Lower leg skin (tissue), 4 donors: ENCODE measurements around the gene CCL23. TPM values are rescaled to one million over a fixed set of nuclear protein-coding genes. Genes with fewer than 3 reads are reported as not detected.

Source experiments
- DNase-seq, 2 donors: peaks; one replicate each; pipeline ENCODE4 v3.0.0-alpha.2; 2019; ENCODE audit warnings: low spot score in 2 of 2
- H3K4me3 ChIP-seq: fragments of 200-600 bp; sonication (generic); 2 replicates; pipeline ENCODE4 v1.5.1; 2017; ENCODE audit warnings: mild to moderate bottlenecking, low read depth; ENCODE audit not compliant: poor library complexity, severe bottlenecking
- POLR2A ChIP-seq, 2 donors: fragments of 450-650 bp; IDR thresholded peaks; one replicate each; pipeline ENCODE4 v1.6.1; 2016 to 2017; ENCODE audit warnings: antibody characterized with exemption in 2 of 2, mild to moderate bottlenecking in 1 of 2, moderate library complexity in 1 of 2
- WGBS, 2 donors: methylation state at CpG; one replicate each; pipeline ENCODE4 v1.1.5; 2018; 5-methylcytosine and 5-hydroxymethylcytosine counted together
- intact Hi-C: fragments of 100-400 bp; cut with DNase I; formaldehyde crosslinking; loops from one replicate; pipeline ENCODE4 v1.15.0; 2023; ENCODE audit warnings: low total_unique reads
- total RNA-seq, 4 donors: library from RNA; depleted of rRNA; stranded (reverse); fragments of >200 nt; gene quantifications; one replicate each; pipeline ENCODE4 v1.1.0, GENCODE V29; 2016
- TF ChIP-seq, protein P1 (sequence below), 3 donors: fragments of 450-650 bp; IDR thresholded peaks; one replicate each; pipeline ENCODE4 v1.5.1; 2016; ENCODE audit warnings: antibody characterized with exemption in 3 of 3, mild to moderate bottlenecking in 3 of 3, moderate library complexity in 2 of 3

Gene CCL23
- total RNA-seq, 4 donors from 2014 or later: 0.95 to 11.2 (median 3.9) TPM; not detected in 1

- 86 to 92% methylated on average over 7 of the region's 7 CpGs for WGBS, 2 donors
- intact Hi-C loops: loop anchor here (10.0 kb wide), 1 partner anchor 520 kb away; the partner anchor contains the start of gene ZNHIT3
These were observed 52.5 kb downstream of the CCL23 start for GRCh38 chr17:35965272-35965671.

GRCh38 chr17:35963663-35964062 lies 54.1 kb downstream of the CCL23 start:
- no peak overlapping the region for H3K4me3 ChIP-seq
- no peak for TF ChIP-seq POLR2A (IDR thresholded peaks at IDR 0.05)
- TF ChIP-seq, protein P1, sequence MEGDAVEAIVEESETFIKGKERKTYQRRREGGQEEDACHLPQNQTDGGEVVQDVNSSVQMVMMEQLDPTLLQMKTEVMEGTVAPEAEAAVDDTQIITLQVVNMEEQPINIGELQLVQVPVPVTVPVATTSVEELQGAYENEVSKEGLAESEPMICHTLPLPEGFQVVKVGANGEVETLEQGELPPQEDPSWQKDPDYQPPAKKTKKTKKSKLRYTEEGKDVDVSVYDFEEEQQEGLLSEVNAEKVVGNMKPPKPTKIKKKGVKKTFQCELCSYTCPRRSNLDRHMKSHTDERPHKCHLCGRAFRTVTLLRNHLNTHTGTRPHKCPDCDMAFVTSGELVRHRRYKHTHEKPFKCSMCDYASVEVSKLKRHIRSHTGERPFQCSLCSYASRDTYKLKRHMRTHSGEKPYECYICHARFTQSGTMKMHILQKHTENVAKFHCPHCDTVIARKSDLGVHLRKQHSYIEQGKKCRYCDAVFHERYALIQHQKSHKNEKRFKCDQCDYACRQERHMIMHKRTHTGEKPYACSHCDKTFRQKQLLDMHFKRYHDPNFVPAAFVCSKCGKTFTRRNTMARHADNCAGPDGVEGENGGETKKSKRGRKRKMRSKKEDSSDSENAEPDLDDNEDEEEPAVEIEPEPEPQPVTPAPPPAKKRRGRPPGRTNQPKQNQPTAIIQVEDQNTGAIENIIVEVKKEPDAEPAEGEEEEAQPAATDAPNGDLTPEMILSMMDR (IDR thresholded peaks at IDR 0.05): no peak
- no peak for DNase-seq
- intact Hi-C loops: loop anchor here (10.0 kb wide), 1 partner anchor 521 kb away; the partner anchor contains the start of gene ZNHIT3
- 68 to 75% methylated on average over 6 of the region's 6 CpGs for WGBS, 2 donors

More at GRCh38 chr17:35965272-35965671, 52.5 kb downstream of the CCL23 start:
- no peak overlapping the region for H3K4me3 ChIP-seq
- no peak for TF ChIP-seq POLR2A (IDR thresholded peaks at IDR 0.05)
- TF ChIP-seq, protein P1 (IDR thresholded peaks at IDR 0.05): no peak
- DNase-seq: peak in 1 of 2 donors; percentile 42

Other genes starting within 250 kb of the CCL23 start
- 100 to 1,000 TPM in 1 of 4 donors, 10 to 100 TPM in 3; 62.5 to 115 (median 79.1) TPM for gene MMP28, start 222.3 kb downstream of the CCL23 start, total RNA-seq
- gene TAF15, start 208.5 kb downstream of the CCL23 start, total RNA-seq: 10 to 100 TPM; 39.0 to 79.0 (median 60.0) TPM
- gene HEATR9, start 149.1 kb downstream of the CCL23 start, total RNA-seq: not detected
- 1 to 10 TPM in 3 of 4 donors, under 1 TPM in 1; 0.91 to 2.2 (median 1.2) TPM for gene CCL5, start 137.6 kb downstream of the CCL23 start, total RNA-seq
- not detected for gene RDM1, start 87.2 kb downstream of the CCL23 start, total RNA-seq
- gene LYZL6, start 74.3 kb downstream of the CCL23 start, total RNA-seq: not detected
- under 1 TPM in 1 of 4 donors, not detected in 3; 0.39 TPM for gene CCL16, start 36.5 kb downstream of the CCL23 start, total RNA-seq
- 10 to 100 TPM in 3 of 4 donors, 1 to 10 TPM in 1; 3.5 to 28.2 (median 17.3) TPM for gene CCL14, start 31.2 kb downstream of the CCL23 start, total RNA-seq
- not detected for gene CCL15, start 16.4 kb downstream of the CCL23 start, total RNA-seq
- under 1 TPM in 1 of 4 donors, not detected in 3; 0.19 TPM for gene CCL18, start 46.3 kb upstream of the CCL23 start, total RNA-seq
- 1 to 10 TPM in 1 of 4 donors, under 1 TPM in 1, not detected in 2; 0.79 to 2.9 TPM for gene CCL3, start 72.2 kb upstream of the CCL23 start, total RNA-seq
- gene CCL4, start 85.9 kb upstream of the CCL23 start, total RNA-seq: under 1 TPM in 3 of 4 donors, not detected in 1; 0.29 to 0.76 (median 0.61) TPM
- gene TBC1D3B, start 158.7 kb upstream of the CCL23 start, total RNA-seq: 1 to 10 TPM in 3 of 4 donors, under 1 TPM in 1; 0.76 to 9.4 (median 5.8) TPM
- not detected for gene CCL3L1, start 178.8 kb upstream of the CCL23 start, total RNA-seq
- 1 to 10 TPM in 1 of 4 donors, not detected in 3; 1.1 TPM for gene CCL4L2, start 193.1 kb upstream of the CCL23 start, total RNA-seq
- 1 to 10 TPM in 1 of 4 donors, under 1 TPM in 1, not detected in 2; 0.34 to 1.5 TPM for gene TBC1D3I, start 246.6 kb upstream of the CCL23 start, total RNA-seq